ENCODE measurements around the gene EID2B. TPM values are rescaled to one million over a fixed set of nuclear protein-coding genes. Genes with fewer than 3 reads are reported as not detected.

EID2B gene
- 1.8 and 2.1 TPM in 2 replicates for total RNA-seq

GRCh38 chr19:39532233-39533002, at the start of gene EID2B:
TSS of gene EID2B (minus strand) at chr19:39532852. CDS start at chr19:39532802, 50 bp downstream.

GRCh38 chr19:39539518-39540332, 7.1 kb upstream of the EID2B start, which contains the start of gene EID2:
TSS of gene EID2 (minus strand) at chr19:39540161. CDS start at chr19:39540079, 82 bp downstream.

GRCh38 chr19:39514840-39515550, 17.7 kb downstream of the EID2B start, which contains the start of gene SELENOV:
TSS of gene SELENOV (plus strand) at chr19:39515139. CDS start at chr19:39515213, 74 bp downstream.

GRCh38 chr19:39498798-39499642, 33.6 kb downstream of the EID2B start, which contains the start of gene DLL3:
TSS of gene DLL3 (plus strand) at chr19:39498947. CDS start at chr19:39498975, 28 bp downstream.

Other genes starting within 250 kb of the EID2B start
- gene IFNL1, start 236.4 kb downstream of the EID2B start, total RNA-seq: not detected in 2 replicates
- 0.11 TPM in 1 of 2 replicates, not detected in the other for gene LRFN1, start 212.0 kb downstream of the EID2B start, total RNA-seq
- not detected in 2 replicates for gene GMFG, start 196.8 kb downstream of the EID2B start, total RNA-seq
- gene SAMD4B, start 190.4 kb downstream of the EID2B start, total RNA-seq: 47.5 and 53.5 TPM in 2 replicates
- 25.3 and 41.4 TPM in 2 replicates for gene PAF1, start 141.7 kb downstream of the EID2B start, total RNA-seq
- gene MED29, start 141.5 kb downstream of the EID2B start, total RNA-seq: 30.9 and 33.6 TPM in 2 replicates
- gene ZFP36, start 126.0 kb downstream of the EID2B start, total RNA-seq: 37.7 and 60.0 TPM in 2 replicates
- gene PLEKHG2, start 120.2 kb downstream of the EID2B start, total RNA-seq: 4.1 and 10.5 TPM in 2 replicates
- gene RPS16, start 96.9 kb downstream of the EID2B start, total RNA-seq: 1,797 and 2,309 TPM in 2 replicates
- 44.0 and 55.0 TPM in 2 replicates for gene SUPT5H, start 87.3 kb downstream of the EID2B start, total RNA-seq
- gene TIMM50, start 52.0 kb downstream of the EID2B start, total RNA-seq: 86.0 and 123 TPM in 2 replicates
- gene DLL3, start 33.9 kb downstream of the EID2B start, total RNA-seq: 2.0 and 2.6 TPM in 2 replicates
- gene SELENOV, start 17.7 kb downstream of the EID2B start, total RNA-seq: not detected in 2 replicates
- gene EID2, start 7.3 kb upstream of the EID2B start, total RNA-seq: 8.8 and 19.9 TPM in 2 replicates
- gene LGALS13, start 69.7 kb upstream of the EID2B start, total RNA-seq: not detected in 2 replicates
- gene LGALS16, start 123.1 kb upstream of the EID2B start, total RNA-seq: not detected in 2 replicates
- gene LGALS14, start 171.6 kb upstream of the EID2B start, total RNA-seq: not detected in 2 replicates
- not detected in 2 replicates for gene CLC, start 205.2 kb upstream of the EID2B start, total RNA-seq
- not detected in 2 replicates for gene LEUTX, start 246.0 kb upstream of the EID2B start, total RNA-seq

All from hair follicular keratinocyte (primary cell).